Keratinocyte (primary cell): ENCODE data around the gene ACP7.

ENCODE experiments used
- CTCF ChIP-seq, 3 experiments: IDR thresholded peaks in 1 of 3; conservative IDR thresholded peaks in 1 of 3; optimal IDR thresholded peaks in 1 of 3; 2 replicates in 2 of 3; 3 replicates in 1 of 3; pipeline versions ENCODE3 to v1.5.1; 2011; ENCODE audit warnings: low read length in 3 of 3, mild to moderate bottlenecking in 3 of 3, moderate library complexity in 2 of 3, control low read depth in 1 of 3, inconsistent platforms in 1 of 3; ENCODE audit not compliant: insufficient read depth in 2 of 3; ENCODE audit errors: extremely low read depth in 1 of 3
- EZH2 ChIP-seq: IDR thresholded peaks from one replicate; pipeline ENCODE4 v1.6.1; 2012; ENCODE audit warnings: inconsistent platforms, mild to moderate bottlenecking, low read length, moderate library complexity

- TF ChIP-seq CTCF (optimal IDR thresholded peaks at IDR 0.05 in 1 of 3, IDR thresholded peaks at IDR 0.05 in 1 of 3, conservative IDR thresholded peaks at IDR 0.05 in 1 of 3; ENCODE audit: extremely low read depth in 1 of 3, insufficient read depth in 2 of 3, low read length in 3 of 3) (no peak), EZH2 (no peak)
Measured at GRCh38 chr19:39052846-39053245, 31.3 kb upstream of the ACP7 start.
